ENCODE measurements around the gene BAHCC1. TPM values are rescaled to one million over a fixed set of nuclear protein-coding genes. Genes with fewer than 3 reads are reported as not detected.
"Not testable (repeated sequence)": the region's sequence is repeated elsewhere in the genome, so short reads cannot be mapped to it uniquely, and the experiment has no call there.

The BAHCC1 gene
- total RNA-seq (2014; rRNA removed; shearing (Covaris generic)): 0.31 and 3.4 TPM in 2 replicates

DNA sequence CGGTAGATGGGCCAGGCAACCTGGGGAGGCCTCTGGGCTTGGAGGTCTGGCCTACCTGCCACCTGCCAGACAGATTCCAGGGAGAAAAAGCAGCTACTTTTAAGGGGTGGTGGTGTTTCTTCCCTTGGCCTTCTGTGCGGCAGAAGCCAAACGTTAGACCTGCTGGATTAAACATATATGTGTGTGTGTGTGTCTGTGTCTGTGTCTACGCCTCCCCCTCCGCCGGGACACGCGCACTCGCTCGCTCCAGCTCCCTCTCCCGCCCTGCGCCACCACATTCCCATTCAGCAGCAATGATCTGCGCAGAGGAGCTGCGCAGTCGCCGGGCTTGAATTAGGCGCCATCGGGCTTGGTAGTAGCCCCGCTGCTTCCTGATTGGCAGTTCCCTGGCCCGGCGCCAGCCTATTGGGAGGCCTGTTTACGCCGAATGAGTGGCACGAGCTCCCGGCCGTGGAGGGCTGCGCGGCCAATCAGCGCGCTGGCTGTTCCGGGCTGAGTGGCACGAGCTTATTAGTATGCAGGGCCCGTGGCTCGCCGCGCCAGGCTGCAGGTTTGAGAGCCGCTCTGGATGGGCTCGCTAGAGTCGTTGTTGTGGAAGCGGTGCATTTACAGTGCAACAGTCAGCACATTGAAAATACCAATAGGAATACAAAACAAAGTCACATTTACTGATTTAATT, at the start of gene BAHCC1:
Gene BAHCC1, plus strand, starts transcription at position 537 of the 679 bp plus-strand sequence. CDS start 4,283 bp downstream, outside the sequence.
- DNase-seq (ENCODE audit: low spot score): peak; percentile 98

DNA sequence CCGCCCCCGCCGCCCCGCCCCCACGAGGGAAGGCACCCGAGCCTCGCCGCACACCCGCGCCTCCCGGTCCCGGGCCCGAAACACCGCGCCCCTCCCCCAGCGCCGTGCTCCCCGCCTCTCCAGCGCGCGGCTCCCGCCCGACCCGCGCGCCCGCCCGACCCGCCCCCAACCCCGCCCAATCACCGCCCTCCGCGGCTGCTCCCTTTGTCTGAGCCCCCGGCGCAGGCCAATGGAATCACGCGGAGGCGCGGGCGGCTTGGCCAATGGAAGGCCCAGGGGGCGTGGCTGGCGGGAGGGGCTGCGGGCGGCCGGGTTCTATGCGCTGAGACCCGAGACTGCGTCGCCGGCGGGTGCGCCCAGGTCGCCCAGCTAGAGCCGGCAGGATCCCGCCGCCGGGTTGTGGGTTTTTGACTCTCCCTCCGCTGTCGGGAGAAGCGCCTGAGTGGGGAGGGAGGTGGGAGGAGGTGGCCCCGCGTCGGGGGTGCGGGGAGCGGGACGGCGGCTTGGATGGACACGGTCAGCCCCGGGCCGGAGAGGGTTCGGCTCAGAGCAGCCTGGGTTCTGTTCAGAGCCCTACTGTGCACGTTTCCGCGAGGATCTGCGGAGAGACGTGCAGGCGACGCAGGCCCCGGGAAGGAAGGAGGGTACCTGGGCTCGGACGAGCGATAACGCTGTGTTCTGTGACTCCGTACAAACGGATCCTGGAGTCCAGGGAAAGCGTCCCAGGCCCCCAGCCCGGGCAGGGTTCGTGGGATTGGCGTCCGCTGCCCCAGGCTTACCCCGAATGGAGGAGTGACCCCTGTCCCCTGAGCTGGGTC, 49.0 kb upstream of the BAHCC1 start:
- DNase-seq (ENCODE audit: low spot score): peak; percentile 90

GRCh38 chr17:81346908-81347349, 48.3 kb upstream of the BAHCC1 start:
- no peak for DNase-seq (ENCODE audit: low spot score)

DNA sequence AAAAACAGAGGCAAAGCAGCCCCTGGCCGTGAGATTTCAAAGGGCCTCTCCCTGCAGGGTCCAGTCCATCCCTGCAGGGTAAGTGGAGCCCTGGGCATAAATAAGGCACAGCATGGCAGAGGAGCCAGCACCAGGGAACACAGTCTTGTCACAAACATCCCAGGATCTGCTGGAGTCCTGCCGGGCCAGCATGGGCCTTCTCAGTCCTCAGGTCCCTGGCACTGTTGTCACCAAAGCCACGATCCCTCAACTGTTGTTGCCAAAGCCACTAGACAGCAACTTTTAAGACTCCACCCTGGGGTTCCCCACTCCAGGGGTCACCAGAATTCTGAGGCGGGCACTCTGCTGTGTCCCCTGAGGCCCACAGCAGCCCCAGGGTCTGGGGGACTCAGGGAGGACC, 47.8 kb upstream of the BAHCC1 start:
- no peak for DNase-seq (ENCODE audit: low spot score)

GRCh38 chr17:81348097-81349055, 46.9 kb upstream of the BAHCC1 start:
- DNase-seq (ENCODE audit: low spot score): no peak

DNA sequence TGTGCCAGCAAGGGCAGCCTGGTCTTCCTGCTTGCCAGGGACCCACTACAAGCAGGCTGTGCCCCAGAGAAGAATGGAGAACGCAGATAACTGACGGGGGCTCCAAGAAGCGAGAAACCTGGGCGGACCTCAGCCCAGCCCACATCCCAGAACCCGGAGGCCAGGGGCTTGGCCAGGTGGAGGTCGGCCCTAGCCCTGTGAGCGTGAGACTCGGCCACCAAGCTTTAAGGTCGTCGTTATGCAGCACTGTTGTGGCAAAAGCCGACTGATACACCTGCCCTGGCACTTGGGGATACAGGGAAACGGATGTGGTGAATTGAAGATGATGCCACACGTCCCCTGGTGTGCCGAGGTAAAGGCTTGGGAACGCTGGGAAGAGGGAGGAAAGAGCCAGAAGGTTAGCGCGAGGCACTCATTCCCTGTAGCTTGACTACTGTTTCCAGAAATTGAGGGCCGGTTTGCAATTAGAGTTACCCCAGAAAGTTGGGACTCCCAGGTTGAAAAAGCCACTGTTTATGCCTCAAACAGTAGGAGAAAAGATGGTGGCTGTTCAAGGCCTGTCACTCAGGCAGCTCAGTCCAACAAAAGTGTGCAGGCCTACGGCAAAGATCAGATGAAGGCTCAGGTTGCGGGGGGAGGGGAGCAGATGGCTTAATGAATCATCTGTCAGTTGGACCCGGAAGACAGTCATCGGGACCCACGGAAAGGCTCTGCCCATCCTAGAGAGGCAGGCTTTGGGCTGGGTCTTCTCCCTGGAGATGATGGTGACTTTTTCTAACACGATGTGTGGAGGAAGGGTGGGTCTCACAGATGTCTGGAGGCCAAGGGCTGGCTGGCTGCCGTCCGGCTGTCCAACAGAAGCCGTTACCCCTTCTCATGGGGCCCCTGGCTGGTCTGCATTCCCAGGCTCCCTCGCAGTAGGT, 45.6 kb upstream of the BAHCC1 start:
- no peak for DNase-seq (ENCODE audit: low spot score)

DNA sequence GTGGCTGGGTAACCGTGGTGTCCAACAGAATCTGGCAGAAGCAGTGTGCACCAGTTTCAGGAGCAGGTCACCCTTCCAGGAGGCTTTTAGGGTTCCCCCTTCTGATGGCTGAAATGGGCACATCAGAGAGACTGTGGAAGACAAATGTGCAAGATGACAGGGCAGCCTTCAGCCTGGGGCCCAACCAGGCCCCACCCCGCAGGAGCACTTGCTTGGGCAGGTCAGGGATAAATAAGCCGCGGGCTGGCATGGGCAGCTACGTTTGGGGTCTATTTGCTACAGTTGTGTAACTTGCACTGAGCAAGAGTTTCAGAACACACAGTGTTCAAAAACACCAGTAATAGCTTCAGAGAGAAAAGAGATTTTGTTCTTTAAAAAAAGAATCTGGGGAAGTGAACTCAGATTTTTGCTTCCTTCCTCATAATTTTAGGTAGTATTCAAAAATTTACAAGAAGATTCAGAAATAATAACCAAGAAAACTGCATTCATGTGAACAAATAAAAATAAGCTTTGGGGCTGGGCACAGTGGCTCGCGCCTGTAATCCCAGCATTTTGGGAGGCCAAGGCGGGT, 44.9 kb upstream of the BAHCC1 start:
- no peak for DNase-seq (ENCODE audit: low spot score)

DNA sequence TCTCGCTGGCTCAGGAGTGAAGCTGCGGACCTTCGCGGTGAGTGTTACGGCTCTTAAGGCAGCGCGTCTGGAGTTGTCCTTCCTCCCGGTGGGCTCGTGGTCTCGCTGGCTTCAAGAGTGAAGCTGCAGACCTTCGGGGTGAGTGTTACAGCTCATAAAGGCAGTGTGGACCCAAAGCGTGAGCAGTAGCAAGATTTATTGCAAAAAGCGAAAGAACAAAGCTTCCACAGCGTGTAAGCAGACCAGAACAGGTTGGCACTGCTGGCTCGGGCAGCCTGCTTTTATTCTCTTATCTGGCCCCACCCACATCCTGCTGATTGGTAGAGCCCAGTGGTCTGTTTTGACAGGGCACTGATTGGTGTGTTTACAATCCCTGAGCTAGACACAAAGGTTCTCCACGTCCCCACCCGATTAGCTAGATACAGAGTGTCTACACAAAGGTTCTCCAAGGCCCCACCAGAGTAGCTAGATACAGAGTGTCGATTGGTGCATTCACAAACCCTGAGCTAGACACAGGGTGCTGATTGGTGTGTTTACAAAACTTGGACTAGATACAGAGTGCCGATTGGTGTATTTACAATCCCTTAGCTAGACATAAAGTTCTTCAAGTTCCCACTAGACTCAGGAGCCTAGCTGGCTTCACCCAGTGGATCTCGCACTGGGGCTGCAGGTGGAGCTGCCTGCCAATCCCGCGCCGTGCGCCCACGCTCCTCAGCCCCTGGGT, 43.8 kb upstream of the BAHCC1 start:
- not testable (repeated sequence) for DNase-seq (ENCODE audit: low spot score)

GRCh38 chr17:81352056-81352455, 43.2 kb upstream of the BAHCC1 start:
- not testable (repeated sequence) for DNase-seq (ENCODE audit: low spot score)

DNA sequence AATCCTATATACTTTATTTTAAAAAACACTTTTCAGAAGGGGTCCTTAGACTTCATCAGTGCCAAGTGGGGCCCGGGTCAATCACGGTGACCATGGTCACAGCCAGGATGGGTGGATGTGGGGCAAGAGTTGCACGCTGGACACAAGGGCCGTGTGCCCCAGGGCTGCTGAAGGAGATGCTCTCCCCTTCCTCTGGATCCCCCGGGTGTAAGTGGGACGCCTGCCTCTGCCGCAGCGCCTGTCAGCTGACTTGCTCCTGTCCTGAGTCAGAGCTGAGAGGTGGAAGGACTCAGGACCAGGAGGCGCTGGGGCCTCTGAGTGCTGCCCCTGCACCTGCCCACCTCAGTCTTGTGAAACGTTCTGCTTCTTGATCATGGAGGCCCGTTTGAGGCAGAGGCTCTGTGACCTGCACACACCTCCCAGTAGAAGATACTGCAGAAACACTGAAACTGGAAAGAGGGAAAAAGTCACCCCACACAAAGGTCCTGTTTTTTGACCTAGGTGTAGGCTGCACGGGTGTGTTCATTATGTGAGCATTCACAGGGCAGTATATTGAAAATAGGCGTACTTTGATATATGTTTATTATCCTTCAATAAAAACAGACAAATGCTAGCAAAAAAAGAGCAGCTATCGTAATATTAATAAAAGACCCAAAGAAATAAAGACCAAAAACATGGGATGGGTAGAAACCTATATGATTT, 40.9 kb upstream of the BAHCC1 start:
- no peak for DNase-seq (ENCODE audit: low spot score)

DNA sequence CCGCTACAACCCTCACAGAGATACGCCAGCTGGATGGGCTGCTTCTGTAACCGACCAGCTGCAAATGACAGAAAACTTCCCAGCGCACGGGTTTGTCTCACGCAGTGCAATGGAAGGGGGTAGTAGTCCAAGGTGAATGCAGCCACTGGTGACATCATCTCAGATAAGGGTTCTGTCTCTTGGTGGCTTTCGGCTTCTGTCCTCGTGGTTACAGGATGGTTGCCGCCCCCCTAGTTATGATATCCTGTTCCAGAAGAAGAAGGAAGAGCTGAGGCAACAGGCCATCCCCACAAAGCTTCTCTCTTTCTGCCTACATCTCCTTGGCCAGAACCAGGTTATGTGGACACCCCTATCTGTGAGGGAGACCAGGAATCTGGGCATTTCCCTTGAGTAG, 40.3 kb upstream of the BAHCC1 start:
- DNase-seq (ENCODE audit: low spot score): no peak

DNA sequence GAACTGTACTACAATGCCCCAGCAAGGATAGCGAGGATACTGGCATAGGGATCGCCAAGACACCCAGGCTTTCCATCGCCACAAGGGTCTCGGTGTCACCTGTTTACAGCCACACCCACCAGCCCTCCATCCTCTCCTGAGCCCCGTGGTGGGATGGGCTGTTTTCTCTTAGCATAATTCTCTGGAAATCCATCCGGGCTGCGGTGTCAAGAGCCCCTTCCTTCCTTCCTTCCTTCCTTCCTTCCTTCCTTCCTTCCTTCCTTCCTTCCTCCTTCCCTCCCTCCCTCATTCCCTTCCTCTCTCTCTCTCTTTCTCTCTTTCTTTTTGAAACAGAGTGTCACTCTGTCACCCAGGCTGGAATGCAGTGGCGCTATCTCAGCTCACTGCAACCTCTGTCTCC, 36.0 kb upstream of the BAHCC1 start:
- DNase-seq (ENCODE audit: low spot score): no peak

GRCh38 chr17:81362001-81362400, 33.3 kb upstream of the BAHCC1 start:
- not testable (repeated sequence) for DNase-seq (ENCODE audit: low spot score)

DNA sequence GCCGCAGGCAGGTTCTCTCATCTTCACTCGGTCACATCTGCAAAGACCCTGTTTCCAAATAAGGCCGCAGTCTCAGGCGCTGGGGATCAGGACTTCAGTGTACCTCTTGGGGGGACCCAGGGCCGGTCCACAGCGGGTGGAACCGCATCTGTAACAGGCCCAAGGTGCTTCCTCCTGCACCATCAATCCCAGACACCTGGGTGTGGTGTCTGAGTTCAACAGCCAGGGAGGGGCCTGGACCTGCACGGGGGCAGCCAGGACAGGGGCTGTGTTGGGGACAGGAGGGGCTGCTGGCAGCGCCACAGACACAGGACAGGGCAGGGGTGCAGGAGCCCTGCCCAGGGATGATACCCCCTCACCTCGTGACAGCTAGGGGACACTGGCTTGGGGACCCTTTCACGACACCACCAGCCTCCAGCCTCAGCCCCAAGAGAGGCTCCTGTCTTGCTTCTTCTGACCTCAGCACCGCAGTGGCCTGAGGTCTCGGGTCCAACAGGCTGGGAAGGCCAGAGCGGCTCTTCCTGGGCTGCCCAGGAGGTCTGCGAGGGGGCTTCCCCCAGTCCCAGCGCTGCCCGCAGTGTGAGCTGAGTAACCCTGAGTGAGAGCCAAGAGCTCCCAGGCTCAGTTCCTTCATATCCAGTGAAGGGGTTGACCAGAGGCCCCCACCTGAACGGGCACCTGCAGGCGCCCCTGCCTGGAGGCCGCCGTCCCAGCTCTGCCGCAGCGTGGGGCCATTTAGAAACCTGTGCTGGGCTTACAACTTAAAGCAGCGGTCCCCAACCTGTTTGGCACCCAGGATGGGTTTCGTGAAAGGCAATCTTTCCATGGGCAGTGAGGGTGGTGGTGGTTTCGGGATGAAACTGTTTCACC, 30.7 kb upstream of the BAHCC1 start:
- no peak for DNase-seq (ENCODE audit: low spot score)

DNA sequence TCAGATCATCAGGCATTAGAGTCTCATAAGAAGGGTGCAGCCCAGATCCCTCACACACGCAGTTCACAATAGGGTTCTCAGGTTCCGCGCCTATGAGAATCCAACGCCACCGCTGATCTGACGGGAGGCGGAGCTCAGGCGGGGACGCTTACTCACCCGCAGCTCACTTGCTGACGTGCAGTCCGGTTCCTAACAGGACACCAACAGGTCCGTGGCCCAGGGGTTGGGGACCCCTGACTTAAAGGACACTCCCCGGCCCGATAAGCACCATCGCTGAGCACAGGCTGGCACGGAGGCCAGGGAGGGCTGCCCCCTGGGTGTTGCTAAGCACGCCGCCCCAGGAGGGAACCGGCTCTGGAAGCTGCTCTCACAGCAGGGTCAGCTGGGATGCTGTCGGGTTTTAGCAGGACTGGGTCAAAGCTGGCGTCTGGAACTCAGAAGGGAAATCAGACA, 30.1 kb upstream of the BAHCC1 start:
- DNase-seq (ENCODE audit: low spot score): no peak

DNA sequence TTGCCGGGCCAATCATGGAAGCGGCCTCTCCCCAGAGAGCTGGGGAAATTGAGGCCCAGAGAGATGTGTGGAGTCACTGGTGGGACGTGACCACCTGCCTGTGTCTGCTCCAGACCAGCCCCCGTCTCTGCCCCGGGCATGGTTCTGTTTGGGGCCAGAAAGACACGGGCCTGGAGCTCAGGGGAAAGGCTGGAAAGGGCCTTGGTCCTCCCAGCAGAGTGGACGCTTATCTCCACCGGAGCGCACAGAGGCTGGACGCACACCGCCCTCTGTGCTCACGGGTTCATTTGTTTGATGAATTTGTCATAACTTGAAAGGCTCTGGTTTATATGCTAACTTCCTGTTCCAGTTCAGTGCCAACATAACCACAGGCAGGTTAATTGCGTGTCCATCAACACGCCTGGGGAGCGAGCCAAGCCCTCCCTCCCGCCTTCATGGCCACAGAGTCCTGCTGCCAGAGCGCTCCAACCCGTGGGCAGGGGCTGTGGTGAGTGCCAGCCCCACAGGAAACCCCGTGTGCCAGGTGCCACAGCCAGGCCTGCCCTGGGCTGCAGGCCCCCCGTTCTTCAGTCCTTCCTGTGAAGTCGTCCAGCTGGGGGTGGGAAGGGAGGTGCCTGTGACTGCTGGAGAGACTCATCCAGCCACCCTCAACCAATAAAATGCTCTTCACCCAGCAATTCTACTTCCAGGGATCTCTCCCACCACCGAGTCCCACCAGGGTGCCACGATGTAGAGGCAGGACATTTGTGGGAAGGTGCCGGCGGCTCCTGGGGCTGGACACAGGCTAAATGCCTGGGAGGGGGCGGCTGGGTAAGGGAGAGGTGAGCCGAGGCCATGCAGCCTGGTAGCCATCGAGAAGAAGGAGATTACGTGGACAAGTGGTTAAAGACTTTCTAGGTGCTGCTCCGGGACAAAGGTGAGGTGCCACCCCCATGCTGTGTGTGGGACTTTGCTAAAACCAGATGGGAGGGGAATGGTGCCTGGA, 29.4 kb upstream of the BAHCC1 start:
- peak; percentile 89 for DNase-seq (ENCODE audit: low spot score)

- DNase-seq (ENCODE audit: low spot score): no peak
Measured at GRCh38 chr17:81366648-81367047, 28.6 kb upstream of the BAHCC1 start.
